NCI-H82 treated with DMSO at 0.1 percent for 48 hours (cell line): ENCODE measurements around the gene PPP1R12B.
A peak's percentile ranks its signal among the peaks of the same experiment; 100 is the strongest.
"Not testable (repeated sequence)": the region's sequence is repeated elsewhere in the genome, so short reads cannot be mapped to it uniquely, and the experiment has no call there.

Source experiments
- DNase-seq: peaks from one replicate; lab custom pipeline; 2025; ENCODE audit not compliant: unreplicated experiment; lab: John Stamatoyannopoulos, UW

Gene PPP1R12B

GRCh38 chr1:202578001-202578504, 229.6 kb downstream of the PPP1R12B start:
- peak; percentile 71 for DNase-seq

GRCh38 chr1:202578565-202578964, 230.1 kb downstream of the PPP1R12B start:
- DNase-seq: peak; percentile 82

GRCh38 chr1:202579806-202580205, 231.3 kb downstream of the PPP1R12B start:
- DNase-seq: no peak

GRCh38 chr1:202580619-202581018, 232.1 kb downstream of the PPP1R12B start:
- no peak for DNase-seq

- DNase-seq: not testable (repeated sequence)
Measured at GRCh38 chr1:202582350-202582749, 233.9 kb downstream of the PPP1R12B start.

- DNase-seq: no peak
Measured at GRCh38 chr1:202584707-202585589, 236.4 kb downstream of the PPP1R12B start.

GRCh38 chr1:202585590-202585933, 237.1 kb downstream of the PPP1R12B start:
- no peak for DNase-seq

- no peak for DNase-seq
Measured at GRCh38 chr1:202586018-202586821, 237.7 kb downstream of the PPP1R12B start.

- no peak for DNase-seq
Measured at GRCh38 chr1:202586871-202587270, 238.4 kb downstream of the PPP1R12B start.

GRCh38 chr1:202587859-202588485, 239.5 kb downstream of the PPP1R12B start:
- no peak for DNase-seq

GRCh38 chr1:202588503-202589189, 240.1 kb downstream of the PPP1R12B start:
- DNase-seq: no peak

GRCh38 chr1:202589190-202589930, 240.9 kb downstream of the PPP1R12B start:
- DNase-seq: no peak

- DNase-seq: no peak
Measured at GRCh38 chr1:202590126-202590525, 241.6 kb downstream of the PPP1R12B start.

- no peak for DNase-seq
Measured at GRCh38 chr1:202590975-202591411, 242.5 kb downstream of the PPP1R12B start.

- no peak for DNase-seq
Measured at GRCh38 chr1:202591515-202591914, 243.0 kb downstream of the PPP1R12B start.

GRCh38 chr1:202592146-202592545, 243.6 kb downstream of the PPP1R12B start:
- no peak for DNase-seq

- DNase-seq: no peak
Measured at GRCh38 chr1:202593845-202594244, 245.3 kb downstream of the PPP1R12B start.

- DNase-seq: no peak
Measured at GRCh38 chr1:202596638-202597037, 248.1 kb downstream of the PPP1R12B start.

GRCh38 chr1:202597090-202597761, 248.7 kb downstream of the PPP1R12B start:
- DNase-seq: no peak
